GM23338 (cell line): ENCODE results near the gene TVP23B. TPM values are rescaled to one million over a fixed set of nuclear protein-coding genes. Genes with fewer than 3 reads are reported as not detected.
A peak's percentile ranks its signal among the peaks of the same experiment; 100 is the strongest.

Experiments
- ATAC-seq: fragments of 200-7000 bp; cut with Tn5 transposase; 3 replicates; pipeline ENCODE4 v1.9.1; 2020
- DNase-seq: peaks from one replicate; pipeline ENCODE4 v3.0.0-alpha.2; 2015; ENCODE audit warnings: low spot score
- H2AFZ ChIP-seq: fragments of 200-600 bp; sonication (generic); 2 replicates; pipeline ENCODE4 v1.8.0; 2016; ENCODE audit warnings: antibody characterized with exemption, mild to moderate bottlenecking, moderate library complexity
- H3F3A ChIP-seq: fragments of 200-600 bp; sonication (generic); replicated peaks from 2 replicates; pipeline ENCODE4 v1.8.0; 2017; ENCODE audit warnings: antibody characterized with exemption, mixed run types, low read depth
- H3K27ac ChIP-seq: fragments of 200-600 bp; sonication (generic); 2 replicates; pipeline ENCODE4 v1.6.1; 2016; ENCODE audit warnings: low read depth
- H3K27me3 ChIP-seq: fragments of 200-600 bp; sonication (generic); 2 replicates; pipeline ENCODE4 v1.8.0; 2016; ENCODE audit warnings: mild to moderate bottlenecking, mixed run types, moderate library complexity; ENCODE audit not compliant: insufficient read depth
- H3K36me3 ChIP-seq: fragments of 200-600 bp; sonication (generic); 2 replicates; pipeline ENCODE4 v1.8.0; 2016; ENCODE audit warnings: mild to moderate bottlenecking; ENCODE audit not compliant: insufficient read depth
- H3K4me1 ChIP-seq: fragments of 200-600 bp; sonication (generic); 2 replicates; pipeline ENCODE4 v1.8.0; 2016; ENCODE audit warnings: mild to moderate bottlenecking, moderate library complexity; ENCODE audit not compliant: insufficient read depth
- H3K4me2 ChIP-seq: fragments of 200-600 bp; sonication (generic); 2 replicates; pipeline ENCODE4 v1.7.1; 2017; ENCODE audit warnings: mixed run types
- H3K4me3 ChIP-seq: fragments of 200-600 bp; sonication (generic); 2 replicates; pipeline ENCODE4 v1.6.1; 2016; ENCODE audit warnings: mixed run types
- H3K79me2 ChIP-seq: fragments of 200-600 bp; sonication (generic); replicated peaks from 2 replicates; pipeline ENCODE4 v1.8.0; 2017; ENCODE audit warnings: mild to moderate bottlenecking; ENCODE audit not compliant: insufficient read depth
- H3K9me2 ChIP-seq: fragments of 200-600 bp; sonication (generic); 2 replicates; pipeline ENCODE4 v1.8.0; 2017; ENCODE audit not compliant: insufficient read depth
- H4K20me1 ChIP-seq: fragments of 200-600 bp; sonication (generic); replicated peaks from 2 replicates; pipeline ENCODE4 v1.8.0; 2017; ENCODE audit warnings: mild to moderate bottlenecking; ENCODE audit not compliant: insufficient read depth
- H3K27ac Mint-ChIP-seq: 2 replicates; pipeline ENCODE4 v1.8.0; 2020; ENCODE audit warnings: inconsistent platforms, mild to moderate bottlenecking, moderate library complexity, mixed read lengths
- H3K27me3 Mint-ChIP-seq: 3 replicates; pipeline ENCODE4 v1.8.0; 2022; ENCODE audit warnings: low read depth, mild to moderate bottlenecking, moderate library complexity, mixed read lengths, inconsistent platforms; ENCODE audit not compliant: insufficient read depth, poor library complexity
- H3K36me3 Mint-ChIP-seq: 3 replicates; pipeline ENCODE4 v1.8.0; 2021; ENCODE audit warnings: low read depth, mild to moderate bottlenecking, inconsistent platforms, moderate library complexity, mixed read lengths
- H3K4me1 Mint-ChIP-seq: 3 replicates; pipeline ENCODE4 v1.8.0; 2020; ENCODE audit warnings: mild to moderate bottlenecking, inconsistent platforms, mixed read lengths
- H3K4me3 Mint-ChIP-seq: 3 replicates; pipeline ENCODE4 v1.8.0; 2021; ENCODE audit warnings: moderate library complexity, mild to moderate bottlenecking, inconsistent platforms, mixed read lengths
- H3K9me3 Mint-ChIP-seq: 3 replicates; pipeline ENCODE4 v1.8.0; 2020; ENCODE audit warnings: moderate library complexity, mild to moderate bottlenecking, inconsistent platforms, mixed read lengths
- CREB1 ChIP-seq: fragments of 250-450 bp; sonication (Bioruptor Pico); IDR thresholded peaks from 2 replicates; pipeline ENCODE4 v1.5.0; 2020; ENCODE audit warnings: low read depth, mild to moderate bottlenecking, moderate library complexity
- ETS1 ChIP-seq: IDR thresholded peaks from 2 replicates; pipeline ENCODE4 v1.6.1; 2016; ENCODE audit warnings: antibody characterized with exemption
- EZH2 ChIP-seq: fragments of 200-600 bp; sonication (generic); IDR thresholded peaks from one replicate; pipeline ENCODE4 v1.8.0; 2017; ENCODE audit warnings: antibody characterized with exemption, mild to moderate bottlenecking, low read depth; ENCODE audit not compliant: unreplicated experiment
- EZH2phosphoT487 ChIP-seq: fragments of 200-600 bp; sonication (generic); IDR thresholded peaks from one replicate; pipeline ENCODE4 v1.8.1; 2018; ENCODE audit warnings: antibody characterized with exemption; ENCODE audit not compliant: unreplicated experiment
- JUNB ChIP-seq: IDR thresholded peaks from one replicate; pipeline ENCODE4 v1.6.1; 2016; ENCODE audit warnings: antibody characterized with exemption; ENCODE audit not compliant: unreplicated experiment
- NANOG ChIP-seq: IDR thresholded peaks from 2 replicates; pipeline ENCODE4 v1.6.1; 2016; ENCODE audit warnings: antibody characterized with exemption, borderline replicate concordance
- POLR2AphosphoS5 ChIP-seq: IDR thresholded peaks from 2 replicates; pipeline ENCODE4 v1.6.1; 2016; ENCODE audit warnings: antibody characterized with exemption, low read depth
- STAT1 ChIP-seq: IDR thresholded peaks from one replicate; pipeline ENCODE4 v1.6.1; 2016; ENCODE audit warnings: antibody characterized with exemption; ENCODE audit not compliant: unreplicated experiment
- ZNF114 ChIP-seq: fragments of 250-450 bp; sonication (Bioruptor Pico); IDR thresholded peaks from 2 replicates; pipeline ENCODE4 v1.5.0; 2020; ENCODE audit warnings: mild to moderate bottlenecking, moderate library complexity
- ZNF331 ChIP-seq: fragments of 250-450 bp; sonication (Bioruptor Pico); IDR thresholded peaks from 2 replicates; pipeline ENCODE4 v1.5.0; 2020; ENCODE audit warnings: low read depth, mild to moderate bottlenecking, moderate library complexity
- polyA plus RNA-seq: library from polyadenylated mRNA; unstranded; fragments of >200 nt; fragmentation: Nextera tagmentation; extraction: Ambion mirVana; gene quantifications from 2 replicates; pipeline ENCODE4 v1.2.1, GENCODE V29; 2016
- total RNA-seq: library from RNA; depleted of rRNA; stranded (reverse); fragments of >200 nt; shearing (Covaris generic); gene quantifications from 2 replicates; pipeline ENCODE4 v1.2.3, GENCODE V29; 2014
- TF ChIP-seq, protein P1 (sequence below), 2 experiments: fragments of 200-600 bp in 1 of 2; sonication (generic) in 1 of 2; conservative IDR thresholded peaks; 2 replicates each; pipeline versions ENCODE4 v1.5.1 to v1.6.1; 2016 to 2017; ENCODE audit warnings: antibody characterized with exemption in 2 of 2, low read depth in 2 of 2, mild to moderate bottlenecking in 2 of 2, moderate library complexity in 1 of 2
- TF ChIP-seq, protein P2 (sequence below): fragments of 250-450 bp; sonication (Bioruptor Pico); IDR thresholded peaks from 2 replicates; pipeline ENCODE4 v1.5.0; 2020; ENCODE audit warnings: mild to moderate bottlenecking, moderate library complexity
- TF ChIP-seq, protein P3 (sequence below): IDR thresholded peaks from one replicate; pipeline ENCODE4 v1.6.1; 2018; ENCODE audit warnings: antibody characterized with exemption; ENCODE audit not compliant: unreplicated experiment

TVP23B gene
- total and polyA plus RNA-seq, 2 experiments from 2014 or later: 26.3 to 27.4 TPM

GRCh38 chr17:18854956-18855355 is 74.0 kb downstream of the TVP23B start:
- Mint-ChIP-seq H3K27me3 (peaks cover 5% of the 10 kb centered on the region), H3K4me3 (peak overlapping the region; percentile 91), H3K9me3 (no peaks in the 10 kb centered on the region), H3K4me1 (peaks cover 10% of the 10 kb centered on the region), H3K36me3 (no peaks in the 10 kb centered on the region), H3K27ac (no peak overlapping the region)
- H3K4me2 ChIP-seq: peak overlapping the region; percentile 82
- H3K9me2 ChIP-seq: no peaks in the 10 kb centered on the region
- ATAC-seq (no peak), DNase-seq (no peak)
- H3K4me3 ChIP-seq: peak overlapping the region; percentile 54
- peaks cover 27% of the 10 kb centered on the region for H3K79me2 ChIP-seq
- H3K27me3 ChIP-seq: no peaks in the 10 kb centered on the region
- peaks cover 10% of the 10 kb centered on the region for H3K4me1 ChIP-seq
- H3F3A ChIP-seq: no peaks in the 10 kb centered on the region
- H2AFZ ChIP-seq: no peak overlapping the region
- TF ChIP-seq EZH2 (no peak), JUNB (no peak), POLR2AphosphoS5 (no peak), CREB1 (CRISPR knock-in tag) (no peak), ETS1 (no peak), NANOG (no peak), ZNF114 (CRISPR knock-in tag) (no peak), ZNF331 (no peak), STAT1 (no peak), EZH2phosphoT487 (no peak)
- TF ChIP-seq, protein P1, sequence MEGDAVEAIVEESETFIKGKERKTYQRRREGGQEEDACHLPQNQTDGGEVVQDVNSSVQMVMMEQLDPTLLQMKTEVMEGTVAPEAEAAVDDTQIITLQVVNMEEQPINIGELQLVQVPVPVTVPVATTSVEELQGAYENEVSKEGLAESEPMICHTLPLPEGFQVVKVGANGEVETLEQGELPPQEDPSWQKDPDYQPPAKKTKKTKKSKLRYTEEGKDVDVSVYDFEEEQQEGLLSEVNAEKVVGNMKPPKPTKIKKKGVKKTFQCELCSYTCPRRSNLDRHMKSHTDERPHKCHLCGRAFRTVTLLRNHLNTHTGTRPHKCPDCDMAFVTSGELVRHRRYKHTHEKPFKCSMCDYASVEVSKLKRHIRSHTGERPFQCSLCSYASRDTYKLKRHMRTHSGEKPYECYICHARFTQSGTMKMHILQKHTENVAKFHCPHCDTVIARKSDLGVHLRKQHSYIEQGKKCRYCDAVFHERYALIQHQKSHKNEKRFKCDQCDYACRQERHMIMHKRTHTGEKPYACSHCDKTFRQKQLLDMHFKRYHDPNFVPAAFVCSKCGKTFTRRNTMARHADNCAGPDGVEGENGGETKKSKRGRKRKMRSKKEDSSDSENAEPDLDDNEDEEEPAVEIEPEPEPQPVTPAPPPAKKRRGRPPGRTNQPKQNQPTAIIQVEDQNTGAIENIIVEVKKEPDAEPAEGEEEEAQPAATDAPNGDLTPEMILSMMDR (conservative IDR thresholded peaks at IDR 0.05; ENCODE audit: low read depth in 2 of 2): no peak
- TF ChIP-seq, protein P2, sequence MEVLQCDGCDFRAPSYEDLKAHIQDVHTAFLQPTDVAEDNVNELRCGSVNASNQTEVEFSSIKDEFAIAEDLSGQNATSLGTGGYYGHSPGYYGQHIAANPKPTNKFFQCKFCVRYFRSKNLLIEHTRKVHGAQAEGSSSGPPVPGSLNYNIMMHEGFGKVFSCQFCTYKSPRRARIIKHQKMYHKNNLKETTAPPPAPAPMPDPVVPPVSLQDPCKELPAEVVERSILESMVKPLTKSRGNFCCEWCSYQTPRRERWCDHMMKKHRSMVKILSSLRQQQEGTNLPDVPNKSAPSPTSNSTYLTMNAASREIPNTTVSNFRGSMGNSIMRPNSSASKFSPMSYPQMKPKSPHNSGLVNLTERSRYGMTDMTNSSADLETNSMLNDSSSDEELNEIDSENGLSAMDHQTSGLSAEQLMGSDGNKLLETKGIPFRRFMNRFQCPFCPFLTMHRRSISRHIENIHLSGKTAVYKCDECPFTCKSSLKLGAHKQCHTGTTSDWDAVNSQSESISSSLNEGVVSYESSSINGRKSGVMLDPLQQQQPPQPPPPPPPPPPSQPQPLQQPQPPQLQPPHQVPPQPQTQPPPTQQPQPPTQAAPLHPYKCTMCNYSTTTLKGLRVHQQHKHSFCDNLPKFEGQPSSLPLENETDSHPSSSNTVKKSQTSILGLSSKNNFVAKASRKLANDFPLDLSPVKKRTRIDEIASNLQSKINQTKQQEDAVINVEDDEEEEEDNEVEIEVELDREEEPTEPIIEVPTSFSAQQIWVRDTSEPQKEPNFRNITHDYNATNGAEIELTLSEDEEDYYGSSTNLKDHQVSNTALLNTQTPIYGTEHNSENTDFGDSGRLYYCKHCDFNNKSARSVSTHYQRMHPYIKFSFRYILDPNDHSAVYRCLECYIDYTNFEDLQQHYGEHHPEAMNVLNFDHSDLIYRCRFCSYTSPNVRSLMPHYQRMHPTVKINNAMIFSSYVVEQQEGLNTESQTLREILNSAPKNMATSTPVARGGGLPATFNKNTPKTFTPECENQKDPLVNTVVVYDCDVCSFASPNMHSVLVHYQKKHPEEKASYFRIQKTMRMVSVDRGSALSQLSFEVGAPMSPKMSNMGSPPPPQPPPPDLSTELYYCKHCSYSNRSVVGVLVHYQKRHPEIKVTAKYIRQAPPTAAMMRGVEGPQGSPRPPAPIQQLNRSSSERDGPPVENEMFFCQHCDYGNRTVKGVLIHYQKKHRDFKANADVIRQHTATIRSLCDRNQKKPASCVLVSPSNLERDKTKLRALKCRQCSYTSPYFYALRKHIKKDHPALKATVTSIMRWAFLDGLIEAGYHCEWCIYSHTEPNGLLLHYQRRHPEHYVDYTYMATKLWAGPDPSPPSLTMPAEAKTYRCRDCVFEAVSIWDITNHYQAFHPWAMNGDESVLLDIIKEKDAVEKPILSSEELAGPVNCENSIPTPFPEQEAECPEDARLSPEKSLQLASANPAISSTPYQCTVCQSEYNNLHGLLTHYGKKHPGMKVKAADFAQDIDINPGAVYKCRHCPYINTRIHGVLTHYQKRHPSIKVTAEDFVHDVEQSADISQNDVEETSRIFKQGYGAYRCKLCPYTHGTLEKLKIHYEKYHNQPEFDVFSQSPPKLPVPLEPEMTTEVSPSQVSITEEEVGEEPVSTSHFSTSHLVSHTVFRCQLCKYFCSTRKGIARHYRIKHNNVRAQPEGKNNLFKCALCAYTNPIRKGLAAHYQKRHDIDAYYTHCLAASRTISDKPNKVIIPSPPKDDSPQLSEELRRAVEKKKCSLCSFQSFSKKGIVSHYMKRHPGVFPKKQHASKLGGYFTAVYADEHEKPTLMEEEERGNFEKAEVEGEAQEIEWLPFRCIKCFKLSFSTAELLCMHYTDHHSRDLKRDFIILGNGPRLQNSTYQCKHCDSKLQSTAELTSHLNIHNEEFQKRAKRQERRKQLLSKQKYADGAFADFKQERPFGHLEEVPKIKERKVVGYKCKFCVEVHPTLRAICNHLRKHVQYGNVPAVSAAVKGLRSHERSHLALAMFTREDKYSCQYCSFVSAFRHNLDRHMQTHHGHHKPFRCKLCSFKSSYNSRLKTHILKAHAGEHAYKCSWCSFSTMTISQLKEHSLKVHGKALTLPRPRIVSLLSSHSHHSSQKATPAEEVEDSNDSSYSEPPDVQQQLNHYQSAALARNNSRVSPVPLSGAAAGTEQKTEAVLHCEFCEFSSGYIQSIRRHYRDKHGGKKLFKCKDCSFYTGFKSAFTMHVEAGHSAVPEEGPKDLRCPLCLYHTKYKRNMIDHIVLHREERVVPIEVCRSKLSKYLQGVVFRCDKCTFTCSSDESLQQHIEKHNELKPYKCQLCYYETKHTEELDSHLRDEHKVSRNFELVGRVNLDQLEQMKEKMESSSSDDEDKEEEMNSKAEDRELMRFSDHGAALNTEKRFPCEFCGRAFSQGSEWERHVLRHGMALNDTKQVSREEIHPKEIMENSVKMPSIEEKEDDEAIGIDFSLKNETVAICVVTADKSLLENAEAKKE (CRISPR knock-in tag): no peak
- TF ChIP-seq, protein P3, sequence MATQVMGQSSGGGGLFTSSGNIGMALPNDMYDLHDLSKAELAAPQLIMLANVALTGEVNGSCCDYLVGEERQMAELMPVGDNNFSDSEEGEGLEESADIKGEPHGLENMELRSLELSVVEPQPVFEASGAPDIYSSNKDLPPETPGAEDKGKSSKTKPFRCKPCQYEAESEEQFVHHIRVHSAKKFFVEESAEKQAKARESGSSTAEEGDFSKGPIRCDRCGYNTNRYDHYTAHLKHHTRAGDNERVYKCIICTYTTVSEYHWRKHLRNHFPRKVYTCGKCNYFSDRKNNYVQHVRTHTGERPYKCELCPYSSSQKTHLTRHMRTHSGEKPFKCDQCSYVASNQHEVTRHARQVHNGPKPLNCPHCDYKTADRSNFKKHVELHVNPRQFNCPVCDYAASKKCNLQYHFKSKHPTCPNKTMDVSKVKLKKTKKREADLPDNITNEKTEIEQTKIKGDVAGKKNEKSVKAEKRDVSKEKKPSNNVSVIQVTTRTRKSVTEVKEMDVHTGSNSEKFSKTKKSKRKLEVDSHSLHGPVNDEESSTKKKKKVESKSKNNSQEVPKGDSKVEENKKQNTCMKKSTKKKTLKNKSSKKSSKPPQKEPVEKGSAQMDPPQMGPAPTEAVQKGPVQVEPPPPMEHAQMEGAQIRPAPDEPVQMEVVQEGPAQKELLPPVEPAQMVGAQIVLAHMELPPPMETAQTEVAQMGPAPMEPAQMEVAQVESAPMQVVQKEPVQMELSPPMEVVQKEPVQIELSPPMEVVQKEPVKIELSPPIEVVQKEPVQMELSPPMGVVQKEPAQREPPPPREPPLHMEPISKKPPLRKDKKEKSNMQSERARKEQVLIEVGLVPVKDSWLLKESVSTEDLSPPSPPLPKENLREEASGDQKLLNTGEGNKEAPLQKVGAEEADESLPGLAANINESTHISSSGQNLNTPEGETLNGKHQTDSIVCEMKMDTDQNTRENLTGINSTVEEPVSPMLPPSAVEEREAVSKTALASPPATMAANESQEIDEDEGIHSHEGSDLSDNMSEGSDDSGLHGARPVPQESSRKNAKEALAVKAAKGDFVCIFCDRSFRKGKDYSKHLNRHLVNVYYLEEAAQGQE: no peak
- no peaks in the 10 kb centered on the region for H4K20me1 ChIP-seq
- no peak overlapping the region for H3K27ac ChIP-seq
- H3K36me3 ChIP-seq: no peaks in the 10 kb centered on the region
